GM18873 (cell line): ENCODE data around the gene AKAP13.
"Not testable (repeated sequence)": the region's sequence is repeated elsewhere in the genome, so short reads cannot be mapped to it uniquely, and the experiment has no call there.

Experiments
- ATAC-seq: cut with Tn5 transposase; IDR thresholded peaks from one replicate; pipeline ENCODE4 v1.9.1; 2021; ENCODE audit warnings: mild to moderate bottlenecking, moderate library complexity, moderate number of reproducible peaks; ENCODE audit not compliant: unreplicated experiment, low FRiP score

AKAP13 gene

GRCh38 chr15:85470563-85471271 lies 90.3 kb downstream of the AKAP13 start:
- no peak for ATAC-seq

- no peak for ATAC-seq
These were observed 91.9 kb downstream of the AKAP13 start for GRCh38 chr15:85472349-85472748.

GRCh38 chr15:85473455-85473854 lies 93.1 kb downstream of the AKAP13 start:
- ATAC-seq = no peak

- ATAC-seq = peak; percentile 38
These were observed 94.4 kb downstream of the AKAP13 start for GRCh38 chr15:85474700-85475316.

GRCh38 chr15:85475317-85475701 lies 94.9 kb downstream of the AKAP13 start:
- peak; percentile 53 for ATAC-seq

GRCh38 chr15:85475711-85476110 lies 95.3 kb downstream of the AKAP13 start:
- ATAC-seq = no peak

GRCh38 chr15:85477061-85477460 lies 96.7 kb downstream of the AKAP13 start:
- ATAC-seq = no peak

GRCh38 chr15:85477730-85478129 lies 97.3 kb downstream of the AKAP13 start:
- ATAC-seq = no peak

- ATAC-seq = no peak
These were observed 98.8 kb downstream of the AKAP13 start for GRCh38 chr15:85479071-85479647.

- no peak for ATAC-seq
These were observed 100.5 kb downstream of the AKAP13 start for GRCh38 chr15:85480923-85481322.

GRCh38 chr15:85481543-85481942 lies 101.1 kb downstream of the AKAP13 start:
- not testable (repeated sequence) for ATAC-seq

- no peak for ATAC-seq
These were observed 102.5 kb downstream of the AKAP13 start for GRCh38 chr15:85482894-85483293.

- ATAC-seq = not testable (repeated sequence)
These were observed 103.6 kb downstream of the AKAP13 start for GRCh38 chr15:85483955-85484354.

GRCh38 chr15:85484923-85485322 lies 104.5 kb downstream of the AKAP13 start:
- ATAC-seq = not testable (repeated sequence)

GRCh38 chr15:85485956-85486567 lies 105.7 kb downstream of the AKAP13 start:
- no peak for ATAC-seq

GRCh38 chr15:85487796-85488195 lies 107.4 kb downstream of the AKAP13 start:
- ATAC-seq = not testable (repeated sequence)

- ATAC-seq = no peak
These were observed 108.6 kb downstream of the AKAP13 start for GRCh38 chr15:85488997-85489396.

GRCh38 chr15:85489773-85490493 lies 109.5 kb downstream of the AKAP13 start:
- ATAC-seq = no peak

GRCh38 chr15:85490856-85491255 lies 110.5 kb downstream of the AKAP13 start:
- ATAC-seq = no peak

GRCh38 chr15:85491691-85492090 lies 111.3 kb downstream of the AKAP13 start:
- ATAC-seq = no peak

- ATAC-seq = no peak
These were observed 112.0 kb downstream of the AKAP13 start for GRCh38 chr15:85492406-85492805.
